NCI-H2171 (cell line): ENCODE data around the gene TMIGD3.

Experiments
- DNase-seq: peaks from one replicate; lab custom pipeline; 2025; lab: John Stamatoyannopoulos, UW

The TMIGD3 gene

GRCh38 chr1:111446967-111447892 lies 56.2 kb downstream of the TMIGD3 start:
- DNase-seq: no peak

- no peak for DNase-seq
Observed at GRCh38 chr1:111446546-111446945, 56.9 kb downstream of the TMIGD3 start.

- DNase-seq: no peak
Observed at GRCh38 chr1:111444031-111444430, 59.4 kb downstream of the TMIGD3 start.

GRCh38 chr1:111442457-111442856 lies 61.0 kb downstream of the TMIGD3 start:
- no peak for DNase-seq

- no peak for DNase-seq
Observed at GRCh38 chr1:111441573-111442192, 61.8 kb downstream of the TMIGD3 start.

GRCh38 chr1:111439461-111440351 lies 63.7 kb downstream of the TMIGD3 start:
- no peak for DNase-seq

- no peak for DNase-seq
Observed at GRCh38 chr1:111436726-111437125, 66.7 kb downstream of the TMIGD3 start.
